Erythroblast (primary cell): ENCODE results near the gene AGRP.
A peak's percentile ranks its signal among the peaks of the same experiment; 100 is the strongest.

Source experiments
- DNase-seq, 2 experiments: peaks; one replicate each; lab custom pipeline; 2025; lab: John Stamatoyannopoulos, UW
- GATA1 ChIP-seq: IDR thresholded peaks from 2 replicates; pipeline ENCODE4 v1.6.1; 2011; ENCODE audit warnings: low read depth, mild to moderate bottlenecking, control low read depth, low read length, moderate library complexity
- POLR2A ChIP-seq: IDR thresholded peaks from 2 replicates; pipeline ENCODE4 v1.6.1; 2011; ENCODE audit warnings: mild to moderate bottlenecking, low read length

Gene AGRP, protein sequence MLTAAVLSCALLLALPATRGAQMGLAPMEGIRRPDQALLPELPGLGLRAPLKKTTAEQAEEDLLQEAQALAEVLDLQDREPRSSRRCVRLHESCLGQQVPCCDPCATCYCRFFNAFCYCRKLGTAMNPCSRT

DNA sequence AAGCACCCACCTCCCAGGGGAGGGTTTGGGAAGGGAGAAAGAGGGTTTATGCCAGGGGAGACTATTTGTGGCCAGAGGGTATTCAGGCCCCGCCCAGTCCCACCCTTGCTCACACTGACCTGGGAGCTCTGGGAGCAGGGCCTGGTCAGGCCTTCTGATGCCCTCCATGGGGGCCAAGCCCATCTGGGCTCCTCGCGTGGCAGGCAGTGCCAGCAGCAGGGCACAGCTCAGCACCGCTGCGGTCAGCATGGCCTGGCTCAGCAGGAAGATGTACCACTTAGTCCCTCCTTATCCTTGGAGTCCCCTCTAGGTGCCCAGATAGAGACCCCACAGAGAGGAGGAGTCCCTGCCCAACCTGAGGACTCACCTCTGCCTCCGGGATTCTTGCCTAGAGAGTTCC is at the start of gene AGRP:
Gene AGRP, minus strand, starts transcription at position 398 of the 400 bp plus-strand sequence. Its CDS starts 149 bp downstream, at position 249.
- TF ChIP-seq GATA1 (no peak), POLR2A (no peak)
- no peak for DNase-seq

DNA sequence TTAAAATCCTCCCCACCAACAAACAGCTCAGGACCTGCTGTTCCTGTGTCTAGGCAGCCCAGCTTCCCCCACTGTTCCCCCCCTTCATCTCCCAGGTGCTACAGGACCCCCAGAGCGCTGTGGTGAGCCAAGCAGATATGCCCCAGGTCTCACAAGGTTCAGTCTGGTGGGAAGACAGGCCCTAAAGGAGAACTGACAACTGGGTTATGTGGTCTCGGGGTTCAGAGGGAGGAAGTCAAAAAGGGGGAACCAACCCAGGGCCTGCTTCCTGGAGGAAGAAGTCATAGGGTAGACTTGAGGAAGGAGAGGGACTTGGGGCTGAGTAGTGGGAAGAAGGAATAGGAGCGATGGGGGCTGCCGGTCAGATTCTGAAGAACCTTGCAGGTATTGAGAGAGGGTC is 47.9 kb upstream of the AGRP start:
- no peak for DNase-seq
- TF ChIP-seq GATA1 (no peak), POLR2A (no peak)

DNA sequence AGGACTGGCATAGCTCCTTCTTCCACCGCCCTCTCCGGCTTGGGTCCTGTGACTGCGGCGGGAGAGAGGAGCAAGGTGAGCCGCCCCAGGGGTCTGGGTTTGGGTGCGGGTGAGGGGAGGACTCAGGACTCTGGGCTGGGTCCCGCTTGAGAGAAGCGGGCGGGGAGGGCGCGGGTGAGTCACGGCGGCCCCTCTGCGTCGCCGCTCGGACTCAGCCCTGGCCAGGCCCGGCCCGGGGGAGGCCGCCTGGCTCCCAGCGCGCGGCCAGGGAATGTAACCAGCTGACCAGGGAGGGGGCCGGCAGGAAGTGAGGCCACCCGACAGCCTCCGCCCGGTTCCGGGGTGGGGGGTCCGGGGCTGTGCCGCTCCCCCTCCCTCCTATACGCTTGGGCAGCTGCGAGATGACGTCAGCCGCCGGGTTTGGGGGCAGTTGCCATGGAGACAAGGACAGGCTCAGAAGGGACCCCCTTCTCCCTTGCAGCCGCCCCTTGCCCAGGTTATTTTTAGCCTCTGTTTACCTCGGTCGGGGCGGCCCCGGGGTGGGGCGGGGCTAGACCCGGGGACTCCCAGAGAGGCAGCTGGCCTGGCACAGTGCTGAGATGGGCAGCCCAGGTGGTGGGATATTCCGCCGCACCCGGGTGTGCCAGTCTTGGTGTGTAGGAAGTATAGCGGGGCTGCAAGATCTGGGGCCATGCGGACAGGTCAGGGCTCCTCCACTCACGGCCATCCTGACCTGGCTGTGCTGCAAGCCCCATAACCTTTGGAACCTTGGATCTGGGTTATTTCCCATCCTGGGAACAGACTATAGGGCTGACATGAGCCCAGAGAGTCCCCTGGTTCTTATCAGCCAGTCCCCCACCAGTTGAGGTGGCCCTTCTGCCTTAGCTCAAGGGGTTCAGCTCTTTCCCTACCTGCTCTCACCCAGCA is 46.9 kb upstream of the AGRP start:
- DNase-seq = peak; percentile 61 to 68
- peak; percentile 38 for TF ChIP-seq POLR2A
- TF ChIP-seq GATA1 = no peak

DNA sequence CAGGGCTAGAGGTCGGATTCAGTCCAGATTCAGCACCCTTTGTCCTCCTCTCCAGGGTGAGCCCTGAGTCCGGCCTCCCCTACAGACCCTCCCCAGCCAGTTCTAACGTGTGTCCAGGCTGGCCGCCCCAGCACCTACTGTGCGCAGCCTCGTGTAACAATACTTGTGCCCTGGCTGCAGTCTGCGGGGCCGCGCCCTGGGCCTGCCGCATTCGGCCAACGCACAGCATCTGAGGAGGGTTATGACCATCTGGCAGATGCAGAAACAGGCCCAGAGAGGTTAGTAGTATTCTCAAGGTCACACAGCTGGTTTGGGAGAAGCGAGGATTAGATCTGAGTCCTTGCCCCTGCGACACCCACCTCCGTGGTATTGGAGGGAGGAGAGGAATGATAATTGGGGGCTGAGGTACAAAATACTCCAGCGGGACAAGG is 46.2 kb upstream of the AGRP start:
- DNase-seq = peak; percentile 48 to 61
- TF ChIP-seq GATA1 (no peak), POLR2A (no peak)

DNA sequence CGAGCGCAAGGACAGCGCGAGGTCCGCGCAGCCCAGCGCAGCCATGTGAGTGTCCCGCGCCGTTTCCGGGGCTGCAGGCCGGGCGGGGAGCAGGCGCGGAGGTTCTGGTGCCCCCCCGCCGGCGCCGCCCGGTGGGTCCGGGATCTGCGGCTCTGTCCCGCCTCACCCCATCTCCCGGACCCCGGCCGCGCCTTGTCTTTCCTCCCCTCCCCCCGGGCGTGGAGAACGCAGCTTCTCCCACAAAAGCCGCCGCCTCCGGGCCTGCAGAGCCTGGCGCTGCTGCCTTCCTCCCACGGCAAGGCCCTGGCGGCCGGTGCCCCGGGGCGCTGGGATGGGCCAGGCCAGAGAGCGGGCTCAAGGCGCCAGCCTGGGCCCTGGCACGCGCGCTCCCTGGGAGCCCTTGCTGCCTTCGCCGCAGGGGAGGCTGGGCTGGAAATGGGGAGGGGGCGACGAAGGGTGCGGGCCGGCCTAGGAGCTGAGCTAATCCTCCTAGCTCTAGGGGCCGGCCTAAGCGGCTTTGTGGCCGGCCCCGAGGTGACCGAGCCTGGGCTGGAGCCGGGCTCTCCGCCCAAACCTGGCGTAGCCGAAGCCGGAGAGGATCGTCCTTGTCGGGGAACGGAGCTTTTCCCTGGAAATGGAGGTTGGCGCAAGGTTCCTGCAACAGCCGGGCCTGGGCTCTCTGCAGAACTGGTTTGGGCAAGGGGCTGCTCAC is 45.7 kb upstream of the AGRP start:
- TF ChIP-seq POLR2A (peak; percentile 27), GATA1 (no peak)
- peak; percentile 65 to 72 for DNase-seq

DNA sequence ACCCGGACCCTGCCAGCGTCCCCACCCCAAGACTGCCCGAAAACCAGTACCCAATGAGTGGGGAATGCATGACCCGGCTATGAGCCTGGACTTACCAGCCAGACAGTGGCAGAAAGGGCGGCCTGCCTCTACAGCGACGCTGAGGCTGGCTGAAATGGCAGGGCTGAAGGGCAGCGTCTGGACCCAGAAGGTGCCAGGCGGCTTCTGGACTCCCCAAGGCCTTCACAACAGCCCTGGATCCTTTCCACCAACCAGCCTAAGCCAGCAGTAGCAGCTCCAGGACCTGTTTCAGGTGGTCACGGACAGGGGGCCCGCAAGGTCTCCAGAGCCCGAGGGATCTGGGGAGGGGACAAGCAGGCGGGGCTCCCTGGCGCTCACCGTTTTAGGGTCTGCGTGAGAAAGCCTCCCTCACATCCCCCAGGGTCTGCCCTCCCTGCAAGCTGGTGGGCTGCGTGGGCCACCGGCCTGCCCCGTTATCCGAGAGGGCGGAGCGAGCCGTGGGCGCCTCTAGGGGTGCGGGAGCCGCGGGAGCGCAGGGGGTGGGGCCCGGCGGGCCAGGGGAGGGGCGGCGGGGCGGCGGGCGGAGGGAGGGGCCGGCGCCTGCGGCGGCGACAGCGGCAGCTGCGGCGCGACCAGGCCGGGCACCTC is 45.0 kb upstream of the AGRP start, which contains the start of gene RIPOR1:
Gene RIPOR1, plus strand, starts transcription at position 608 of the 648 bp plus-strand sequence. CDS start 9,618 bp downstream, outside the sequence.
- no peak for TF ChIP-seq GATA1
- no peak for TF ChIP-seq POLR2A
- DNase-seq = peak; percentile 66 to 77

DNA sequence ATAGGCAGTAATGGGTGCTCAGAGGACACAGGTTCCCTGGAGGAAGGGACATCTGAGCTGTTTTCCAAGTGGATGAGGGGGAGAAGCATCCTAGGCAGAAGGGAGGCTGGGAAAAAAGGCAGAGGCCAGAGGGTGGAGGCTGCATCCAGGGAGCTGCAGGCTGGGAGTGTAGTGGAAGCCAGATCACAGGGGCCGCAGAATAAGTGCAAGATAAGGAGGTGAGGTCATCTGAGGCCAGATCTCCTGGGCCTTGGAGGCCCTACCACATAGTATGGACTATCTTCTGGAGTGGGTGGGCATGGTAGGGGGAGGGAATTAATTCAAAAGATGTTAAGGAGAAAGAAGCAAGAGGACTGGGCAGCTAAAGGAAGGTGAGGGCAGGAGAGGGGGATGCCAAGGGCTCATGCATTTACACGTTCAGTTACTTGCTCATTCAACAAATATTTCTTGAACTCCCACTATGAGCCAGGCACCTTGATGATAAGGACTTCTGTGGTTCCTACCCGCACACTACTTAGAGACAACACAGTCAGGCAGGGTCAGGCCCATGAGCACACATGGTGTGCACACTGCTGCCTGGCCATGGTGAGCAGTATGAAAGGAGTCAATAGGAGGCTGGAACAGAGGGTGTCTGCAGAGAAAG is 42.9 kb upstream of the AGRP start:
- no peak for TF ChIP-seq GATA1
- peak; percentile 16 for TF ChIP-seq POLR2A
- peak; percentile 80 to 83 for DNase-seq

DNA sequence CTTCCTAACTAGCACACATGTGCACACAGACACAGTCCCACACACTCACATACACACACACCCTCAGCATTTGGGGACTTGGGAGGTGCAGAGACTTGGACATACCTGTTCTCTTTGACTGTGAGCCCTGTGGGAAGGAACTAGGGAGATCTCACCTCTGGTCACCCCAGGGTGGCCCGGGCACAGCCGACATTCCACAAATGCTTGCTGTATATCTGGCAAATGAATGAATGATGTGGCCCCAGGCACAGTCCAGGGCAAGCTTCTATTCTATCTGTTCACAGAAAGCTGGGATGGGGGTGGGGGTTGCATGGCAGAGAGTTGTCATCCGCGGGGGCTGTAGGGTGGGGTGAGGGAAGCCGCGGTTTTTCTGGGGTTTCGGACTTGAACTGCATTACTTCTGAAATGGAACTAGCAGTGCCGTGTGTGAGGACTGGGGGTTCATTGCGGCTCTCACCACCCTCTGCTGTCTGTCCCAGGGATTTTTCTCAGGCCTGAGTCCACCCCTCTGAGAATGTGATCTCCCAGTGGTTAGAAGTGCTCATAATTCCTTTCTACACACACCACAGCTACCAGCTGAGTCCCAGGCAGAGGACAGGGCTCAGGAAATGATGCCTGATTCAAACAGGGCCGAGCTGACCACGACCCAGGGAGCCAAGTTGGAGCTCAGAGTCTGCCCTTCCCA is 42.0 kb upstream of the AGRP start:
- DNase-seq = no peak
- TF ChIP-seq GATA1 (no peak), POLR2A (no peak)

DNA sequence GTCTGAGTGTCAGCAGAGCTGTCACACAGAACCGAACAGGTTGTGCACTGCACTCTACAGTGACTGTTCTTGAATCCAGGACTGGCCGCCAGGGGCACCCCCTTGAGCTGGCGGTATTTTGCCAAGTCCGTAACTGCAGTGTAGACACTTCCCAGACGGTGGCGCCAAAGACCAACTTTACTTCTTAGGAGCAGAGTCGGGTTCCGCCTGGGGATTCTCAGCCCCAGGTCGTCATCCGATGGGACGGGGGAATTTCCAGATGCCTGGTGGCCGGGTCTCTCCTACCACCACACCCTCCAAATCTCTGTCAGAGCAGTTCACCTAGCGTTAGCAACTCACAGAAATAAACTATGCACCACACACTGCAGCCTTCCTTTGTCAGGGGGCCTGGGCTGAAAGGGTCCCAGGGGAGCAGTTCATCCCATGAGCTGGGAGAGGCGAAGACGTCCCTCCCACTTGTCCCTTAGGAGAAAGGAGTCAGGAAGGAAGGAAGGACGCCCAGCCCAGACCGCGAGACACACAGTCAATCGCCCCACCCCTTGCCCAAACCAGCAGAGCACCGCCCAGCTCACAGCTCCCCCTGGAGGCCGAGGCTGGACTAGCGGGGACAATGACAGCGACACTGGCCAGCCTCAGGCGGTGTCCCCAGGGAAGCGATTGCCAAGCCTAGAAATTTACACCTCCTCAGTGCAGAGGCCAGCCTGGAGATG is 37.9 kb upstream of the AGRP start:
- no peak for TF ChIP-seq GATA1
- TF ChIP-seq POLR2A = no peak

DNA sequence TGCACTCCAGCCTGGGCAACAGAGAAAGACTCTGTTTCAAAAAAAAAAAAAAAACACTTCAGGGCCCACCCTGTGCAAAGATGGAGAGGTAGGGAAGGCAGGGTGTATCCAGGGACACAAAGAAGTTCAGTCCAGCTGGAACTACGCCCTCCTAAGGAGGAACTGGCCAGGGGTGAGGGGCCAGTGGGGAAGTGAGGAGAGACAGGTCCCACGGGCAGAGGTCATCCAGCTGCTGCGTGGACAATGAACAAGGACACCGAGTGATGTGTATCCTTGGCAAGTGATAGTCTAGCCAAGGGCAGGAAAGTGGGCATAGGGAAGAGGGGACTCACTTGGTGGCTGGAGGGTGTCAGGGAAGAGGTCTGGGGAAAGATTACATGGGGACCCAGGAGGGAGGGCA is 35.9 kb upstream of the AGRP start:
- TF ChIP-seq GATA1 = no peak
- no peak for TF ChIP-seq POLR2A
- no peak for DNase-seq

More for the DNA sequence above, 37.9 kb upstream of the AGRP start:
- peak; percentile 95 to 98 for DNase-seq

DNA sequence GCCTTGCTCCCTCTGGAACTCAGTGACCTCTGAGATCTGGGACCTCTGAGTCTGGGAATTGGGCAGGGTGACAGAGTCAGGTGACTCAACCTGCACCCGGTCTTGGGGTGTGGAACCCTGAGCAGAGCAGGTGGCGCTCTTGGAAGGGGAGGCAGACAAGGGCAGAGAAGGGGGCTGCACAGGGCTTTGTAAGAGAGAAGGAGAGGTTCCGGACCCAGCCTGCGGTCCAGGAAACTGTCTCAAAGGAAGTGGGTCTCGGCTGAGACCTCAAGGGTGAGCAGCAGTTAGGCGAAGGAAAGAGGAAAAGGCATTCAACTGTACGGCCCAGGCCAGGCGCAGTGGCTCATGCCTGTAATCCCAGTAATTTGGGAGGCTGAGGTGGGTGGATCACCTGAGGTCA is 35.3 kb upstream of the AGRP start:
- no peak for DNase-seq
- no peak for TF ChIP-seq GATA1
- no peak for TF ChIP-seq POLR2A
